Limb (tissue), 2 donors: ENCODE measurements around the gene PRIM1.
A peak's percentile ranks its signal among the peaks of the same experiment; 100 is the strongest.
"Not testable (repeated sequence)": the region's sequence is repeated elsewhere in the genome, so short reads cannot be mapped to it uniquely, and the experiment has no call there.

Source experiments
- DNase-seq, 2 donors: peaks; one replicate each; pipeline ENCODE4 v3.0.0-alpha.2; 2016; ENCODE audit errors: extremely low spot score in 2 of 2

PRIM1 gene

DNA sequence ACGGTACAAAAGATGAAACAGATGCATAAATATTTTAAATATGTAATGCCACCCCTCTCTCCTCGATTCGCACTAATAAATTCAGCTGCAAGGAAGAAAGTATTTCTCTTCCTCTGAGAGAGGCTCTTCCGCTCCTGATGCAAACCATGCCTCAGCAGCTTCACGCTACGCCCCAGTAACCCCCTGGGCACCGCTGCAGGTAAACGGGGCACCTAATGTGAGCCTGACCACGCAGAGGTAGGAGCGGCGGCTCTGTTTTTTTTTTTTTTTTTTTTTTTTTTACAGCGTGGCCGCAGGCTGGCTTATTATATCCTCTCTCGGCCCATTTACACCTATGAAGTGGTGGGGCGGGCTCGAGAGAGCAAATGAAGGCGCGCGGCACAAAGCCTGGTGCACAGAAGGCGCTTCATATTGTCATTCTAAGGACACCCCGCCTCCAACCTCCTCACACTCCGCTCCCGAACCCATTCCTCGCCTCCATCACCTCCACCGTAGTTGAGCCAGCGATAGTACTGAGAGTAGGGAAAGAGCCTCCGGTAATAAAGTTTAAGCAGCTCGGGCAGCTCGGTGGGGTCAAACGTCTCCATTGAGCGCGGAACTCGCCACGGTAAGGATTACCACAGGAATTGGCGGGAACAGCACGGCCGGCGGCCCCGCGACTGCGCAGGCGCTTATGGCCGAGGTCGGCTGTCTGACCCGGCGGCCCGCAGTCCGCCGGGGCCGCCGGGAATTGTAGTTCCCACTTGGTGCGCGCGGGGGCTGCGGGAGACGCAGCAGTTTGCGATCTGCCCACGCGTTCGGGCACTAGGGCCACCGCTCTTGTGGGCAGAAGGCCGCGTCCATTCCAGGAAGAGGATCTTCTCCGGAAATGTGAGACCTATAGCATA, at the start of gene PRIM1:
Gene PRIM1 (minus strand): TSS at position 612 of the 887 bp plus-strand sequence. CDS start 25 bp downstream, at position 587.
- DNase-seq = peak; percentile 89 to 90

DNA sequence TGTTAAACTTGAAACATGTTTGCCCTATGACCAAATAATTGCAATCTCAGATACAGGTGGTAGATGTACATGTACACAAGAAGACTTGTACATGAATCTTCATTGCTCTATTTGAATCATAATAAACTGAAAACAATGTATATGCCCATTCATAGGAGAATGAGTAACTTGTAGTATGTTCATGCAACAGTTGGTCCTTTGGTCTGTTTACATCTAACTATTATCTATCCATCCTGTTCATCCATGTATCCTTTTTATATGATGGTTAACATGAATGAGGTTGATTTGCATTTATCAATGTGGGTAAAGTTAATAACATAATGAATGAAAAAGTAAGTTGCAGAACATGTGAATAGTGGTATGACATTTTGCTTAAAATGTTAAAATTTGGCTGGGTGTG, 48.1 kb upstream of the PRIM1 start:
- no peak for DNase-seq

DNA sequence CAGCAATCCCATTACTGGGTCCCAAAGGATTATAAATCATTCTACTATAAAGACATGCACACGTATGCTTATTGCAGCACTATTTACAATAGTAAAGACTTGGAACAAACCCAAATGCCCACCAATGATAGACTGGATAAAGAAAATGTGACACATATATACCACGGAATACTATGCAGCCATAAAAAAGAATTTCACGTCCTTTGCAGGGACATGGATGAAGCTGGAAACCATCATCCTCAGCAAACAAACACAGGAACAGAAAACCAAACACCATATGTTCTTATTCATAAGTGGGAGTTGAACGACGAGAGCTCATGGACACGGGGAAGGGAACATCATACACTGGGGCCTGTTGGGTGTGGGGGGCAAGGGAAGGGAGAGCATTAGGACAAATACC, 47.2 kb upstream of the PRIM1 start:
- DNase-seq = not testable (repeated sequence)

DNA sequence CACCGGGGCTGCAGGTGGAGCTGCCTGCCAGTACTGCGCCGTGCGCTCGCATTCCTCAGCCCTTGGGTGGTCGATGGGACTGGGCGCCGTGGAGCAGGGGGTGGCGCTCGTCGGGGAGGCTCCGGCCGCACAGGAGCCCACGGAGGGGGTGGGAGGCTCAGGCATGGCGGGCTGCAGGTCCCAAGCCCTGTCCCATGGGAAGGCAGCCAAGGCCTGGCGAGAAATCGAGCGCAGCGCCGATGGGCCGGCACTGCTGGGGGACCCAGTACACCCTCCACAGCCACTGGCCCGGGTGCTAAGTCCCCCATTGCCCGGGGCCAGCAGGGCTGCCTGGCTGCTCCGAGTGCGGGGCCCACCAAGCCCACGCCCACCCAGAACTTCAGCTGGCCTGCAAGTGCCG, 43.7 kb upstream of the PRIM1 start:
- DNase-seq = not testable (repeated sequence)

DNA sequence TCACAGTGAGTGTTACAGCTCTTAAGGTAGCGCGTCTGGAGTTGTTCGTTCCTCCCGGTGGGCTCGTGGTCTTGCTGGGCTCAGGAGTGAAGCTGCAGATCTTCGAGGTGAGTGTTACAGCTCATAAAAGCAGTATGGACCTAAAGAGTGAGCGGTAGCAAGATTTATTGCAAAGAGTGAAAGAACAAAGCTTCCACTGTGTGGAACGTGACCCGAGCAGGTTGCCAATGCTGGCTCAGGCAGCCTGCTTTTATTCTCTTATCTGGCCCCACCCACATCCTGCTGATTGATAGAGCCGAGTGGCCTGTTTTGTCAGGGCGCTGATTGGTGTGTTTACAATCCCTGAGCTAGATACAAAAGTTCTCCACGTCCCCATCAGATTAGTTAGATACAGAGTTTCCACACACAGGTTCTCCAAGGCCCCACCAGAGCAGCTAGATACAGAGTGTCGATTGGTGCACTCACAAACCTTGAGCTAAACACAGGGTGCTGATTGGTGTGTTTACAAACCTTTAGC, 43.0 kb upstream of the PRIM1 start:
- DNase-seq = not testable (repeated sequence)

DNA sequence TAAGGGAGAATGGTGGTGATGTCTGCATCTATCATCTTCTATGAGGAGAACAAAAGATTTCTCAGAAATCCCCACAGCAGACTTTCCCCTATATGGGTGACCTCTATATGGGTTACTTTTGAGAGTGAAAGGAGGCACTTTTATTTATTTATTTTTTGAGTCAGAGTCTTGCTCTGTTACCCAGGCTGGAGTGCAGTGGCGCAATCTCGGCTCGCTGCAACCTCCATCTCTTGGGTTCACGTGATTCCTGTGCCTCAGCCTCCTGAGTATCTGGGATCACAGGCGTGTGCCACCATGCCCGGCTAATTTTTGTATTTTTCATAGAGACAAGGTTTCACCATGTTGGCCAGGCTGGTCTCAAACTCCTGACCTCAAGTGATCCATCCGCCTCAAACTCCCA, 41.0 kb upstream of the PRIM1 start:
- DNase-seq = not testable (repeated sequence)

DNA sequence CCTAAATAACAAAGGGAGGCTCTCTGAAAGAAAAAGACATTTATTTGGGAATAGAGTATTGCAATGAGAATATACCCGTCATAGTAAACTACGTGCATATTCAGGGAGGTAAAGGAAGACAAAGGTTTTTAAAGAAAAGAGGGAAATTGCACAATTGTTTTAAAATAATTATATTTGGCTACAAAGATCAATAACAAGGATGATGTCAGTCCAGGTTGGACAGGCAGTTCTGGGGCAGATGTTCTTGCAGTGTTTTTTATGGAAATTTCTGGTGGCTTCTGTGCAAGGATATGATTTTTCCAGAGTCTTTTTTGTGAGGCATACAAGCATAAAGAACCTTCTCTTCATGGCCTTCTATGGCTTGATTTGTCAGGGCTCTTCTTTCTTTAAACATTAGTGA, 40.6 kb upstream of the PRIM1 start:
- no peak for DNase-seq

DNA sequence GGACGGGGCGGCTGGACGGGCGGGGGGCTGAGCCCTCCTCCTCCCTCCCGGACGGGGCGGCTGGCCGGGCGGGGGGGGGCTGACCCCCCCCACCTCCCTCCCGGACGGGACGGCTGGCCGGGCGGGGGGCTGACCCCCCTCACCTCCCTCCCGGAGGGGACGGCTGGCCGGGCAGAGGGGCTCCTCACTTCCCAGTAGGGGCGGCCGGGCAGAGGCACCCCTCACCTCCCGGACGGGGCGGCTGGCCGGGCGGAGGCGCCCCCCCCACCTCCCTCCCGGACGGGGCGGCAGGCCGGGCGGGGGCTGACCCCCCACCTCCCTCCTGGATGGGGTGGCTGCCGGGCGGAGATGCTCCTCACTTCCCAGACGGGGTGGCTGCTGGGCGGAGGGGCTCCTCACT, 37.3 kb upstream of the PRIM1 start:
- DNase-seq = not testable (repeated sequence)

DNA sequence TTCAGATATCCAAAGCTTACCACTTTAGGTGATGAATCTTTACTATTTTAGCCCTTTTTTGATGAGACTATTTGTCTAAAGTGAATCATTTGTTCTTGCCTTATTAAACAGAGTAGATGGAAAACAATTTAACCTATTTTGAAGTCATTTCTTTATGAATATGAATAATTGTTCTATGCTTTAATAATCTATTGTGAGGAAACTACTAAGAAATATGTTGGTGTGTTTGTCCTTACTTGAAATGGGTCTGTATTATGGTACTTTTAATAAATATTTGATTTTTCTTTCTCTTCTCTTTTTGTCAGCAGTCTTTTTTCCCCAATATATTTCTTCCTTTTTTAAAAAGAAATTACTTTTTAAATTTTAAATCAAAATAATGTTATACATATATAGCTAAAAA, 35.4 kb upstream of the PRIM1 start:
- DNase-seq = no peak

DNA sequence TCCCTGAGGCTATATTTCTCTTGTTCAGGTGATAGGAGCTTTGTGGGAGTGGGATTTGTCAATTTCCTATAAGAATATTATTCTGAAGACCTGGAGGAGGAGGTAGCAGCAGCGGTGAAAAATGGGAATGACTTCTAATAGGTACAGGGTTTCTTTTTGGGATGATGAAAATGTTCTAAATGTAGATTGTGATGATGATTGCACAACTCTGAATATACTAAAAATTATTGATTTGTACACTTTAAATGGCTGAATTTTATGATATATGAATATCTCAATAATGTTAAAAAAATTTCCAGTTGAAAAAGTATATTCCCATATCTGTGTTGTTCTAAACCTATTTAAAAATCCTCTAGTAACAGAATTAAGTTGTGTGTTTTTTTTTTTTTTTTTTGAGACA, 33.8 kb upstream of the PRIM1 start:
- DNase-seq = no peak

DNA sequence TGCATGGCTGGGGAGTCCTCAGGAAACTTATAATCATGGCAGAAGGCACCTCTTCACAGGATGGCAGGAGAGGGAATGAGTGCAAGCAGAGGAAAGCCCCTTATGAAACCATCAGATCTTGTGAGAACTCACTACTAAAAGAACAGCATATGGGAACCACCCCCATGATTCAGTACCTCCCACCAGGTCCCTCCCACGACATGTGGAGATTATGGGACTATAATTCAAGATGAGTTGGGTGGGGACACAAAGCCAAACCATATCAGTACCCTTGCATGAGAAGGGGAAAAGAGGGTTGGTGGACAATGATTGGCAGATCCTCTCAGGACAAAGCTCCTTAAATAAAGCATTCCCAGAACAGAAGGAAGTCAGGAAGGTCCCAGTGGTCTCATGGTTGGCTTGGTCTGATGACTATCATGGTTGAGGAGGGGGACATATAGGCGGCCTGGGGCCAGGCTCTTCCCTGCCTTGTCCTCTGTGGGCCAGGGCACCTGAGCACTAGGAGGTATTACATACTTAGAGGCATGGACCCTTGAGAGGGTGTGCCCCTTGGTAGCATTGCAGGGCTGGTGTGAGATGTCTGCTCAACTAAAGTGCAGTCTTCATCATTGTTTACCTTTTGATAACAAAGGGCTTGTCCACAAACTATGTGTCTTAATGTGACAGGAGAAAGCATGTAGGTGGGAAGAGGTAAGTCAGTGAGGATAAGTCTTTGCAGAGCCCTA, 33.2 kb upstream of the PRIM1 start:
- no peak for DNase-seq

DNA sequence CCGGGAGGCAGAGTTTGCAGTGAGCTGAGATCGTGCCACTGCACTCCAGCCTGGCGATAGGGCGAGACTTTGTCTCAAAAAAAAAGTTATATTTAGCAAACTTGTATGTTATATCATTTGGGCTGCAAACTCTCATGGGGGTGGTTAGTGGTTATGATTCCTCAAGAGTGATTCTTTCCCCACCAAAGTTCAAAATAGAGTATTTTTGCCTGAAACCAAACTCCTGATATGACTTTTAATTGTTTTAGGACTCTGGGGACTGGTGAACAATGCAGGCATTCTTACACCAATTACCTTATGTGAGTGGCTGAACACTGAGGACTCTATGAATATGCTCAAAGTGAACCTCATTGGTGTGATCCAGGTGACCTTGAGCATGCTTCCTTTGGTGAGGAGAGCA, 29.6 kb upstream of the PRIM1 start:
- no peak for DNase-seq

DNA sequence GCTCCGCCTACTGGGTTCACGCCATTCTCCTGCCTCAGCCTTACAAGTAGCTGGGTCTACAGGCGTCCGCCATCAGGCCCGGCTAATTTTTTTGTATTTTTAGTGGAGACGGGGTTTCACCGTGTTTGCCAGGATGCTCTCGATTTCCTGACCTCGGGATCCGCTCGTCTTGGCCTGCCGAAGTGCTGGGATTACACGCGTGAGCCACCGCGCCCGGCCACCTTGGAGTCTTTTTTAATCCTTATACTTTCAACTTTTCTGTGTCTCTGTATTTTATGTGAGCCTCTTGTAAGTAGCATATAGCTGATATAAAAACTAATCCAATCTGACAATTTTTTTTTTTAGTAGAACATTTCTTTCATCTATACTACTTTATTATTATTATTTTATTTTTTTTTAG, 26.6 kb upstream of the PRIM1 start:
- DNase-seq = no peak

DNA sequence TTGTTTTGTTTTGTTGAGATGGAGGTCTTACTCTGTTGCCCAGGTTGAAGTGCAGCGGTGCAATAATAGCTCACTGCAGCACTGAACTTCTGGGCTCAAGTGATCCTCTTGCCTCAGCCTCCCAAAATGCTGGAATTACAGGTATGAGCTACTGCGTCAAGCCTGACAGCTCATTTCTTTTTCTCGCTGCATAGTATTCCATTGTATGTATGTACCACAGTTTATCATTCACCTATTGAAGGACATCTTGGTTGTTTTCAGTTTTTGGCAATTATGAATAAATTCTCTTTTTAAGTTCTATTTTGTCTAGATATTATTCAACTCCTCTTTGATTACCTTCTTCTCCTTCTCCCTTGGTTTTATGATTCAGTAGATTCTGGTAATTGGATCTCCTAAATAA, 24.5 kb upstream of the PRIM1 start:
- DNase-seq = no peak

DNA sequence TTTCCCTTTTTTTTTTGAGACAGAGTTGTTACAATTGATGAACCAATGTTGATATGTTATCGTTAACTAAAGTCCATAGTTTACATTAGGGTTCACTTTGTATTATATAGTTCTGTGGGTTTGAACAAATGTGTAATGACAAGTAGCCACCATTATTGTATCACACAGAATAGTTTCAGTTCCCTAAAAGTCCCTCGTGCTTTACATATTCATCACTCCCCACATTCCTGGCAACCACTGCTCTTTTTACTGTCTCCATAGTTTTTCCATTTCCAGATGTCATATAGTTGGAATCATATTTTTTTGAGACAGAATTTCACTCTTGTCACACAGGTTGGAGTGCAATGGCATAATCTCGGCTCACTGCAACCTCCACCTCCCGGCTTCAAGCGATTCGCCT, 23.5 kb upstream of the PRIM1 start:
- DNase-seq = no peak

DNA sequence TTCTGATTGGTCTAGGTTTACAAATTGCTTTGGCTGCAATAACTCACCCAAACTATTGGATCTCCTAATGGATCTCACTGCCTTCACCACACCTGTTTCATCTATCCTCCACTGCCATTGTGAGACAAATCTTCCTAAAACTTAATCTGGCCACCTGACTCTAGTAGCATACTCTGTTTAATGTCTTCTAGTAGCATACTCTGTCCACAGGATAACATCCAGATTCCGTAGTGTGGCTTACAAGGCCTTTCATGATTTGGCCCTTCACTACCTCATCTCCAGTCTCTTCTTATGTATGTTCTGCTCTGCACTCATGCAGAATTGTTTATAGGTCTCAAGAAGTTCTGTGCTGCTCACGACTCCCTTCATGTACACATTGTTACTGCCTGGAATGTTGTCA, 21.0 kb upstream of the PRIM1 start:
- DNase-seq = no peak

DNA sequence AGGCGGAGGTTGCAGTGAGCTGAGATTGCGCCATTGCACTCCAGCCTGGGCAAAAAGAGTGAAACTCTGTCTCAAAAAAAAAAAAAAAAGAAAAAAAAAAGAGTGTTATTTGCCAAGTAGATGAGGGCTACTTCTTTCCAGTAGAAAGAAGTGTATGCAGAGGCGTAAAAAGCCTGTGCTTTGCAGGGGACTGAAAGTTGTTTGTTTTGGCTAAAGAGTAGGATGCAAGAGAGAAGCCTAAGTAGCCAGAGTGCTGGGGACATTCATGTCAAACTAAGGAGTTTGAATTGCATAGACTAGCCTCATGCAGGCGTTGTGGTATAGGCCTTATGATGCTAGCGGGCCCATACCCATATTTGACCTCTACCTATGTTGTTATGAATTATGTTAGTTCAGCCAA, 20.5 kb upstream of the PRIM1 start:
- DNase-seq = no peak

DNA sequence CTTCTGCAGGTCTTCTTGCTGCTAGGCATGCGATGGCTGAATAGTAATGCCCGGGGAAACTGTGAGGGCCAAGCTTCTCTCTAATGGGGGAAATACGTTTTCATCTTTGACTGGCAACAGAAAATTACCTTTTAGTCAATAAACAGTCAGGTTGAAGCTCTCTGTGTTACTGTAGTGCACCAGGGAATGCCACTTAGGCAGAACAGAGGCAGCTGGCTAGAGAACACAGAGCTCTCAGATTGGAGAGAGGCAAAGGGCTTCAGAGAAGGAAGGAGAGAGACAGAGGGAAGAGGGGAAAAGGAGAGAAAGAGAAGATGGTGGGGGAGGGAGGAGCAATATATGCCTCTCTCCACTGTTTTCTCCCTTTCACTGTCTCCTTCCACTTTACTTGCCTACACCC, 17.7 kb upstream of the PRIM1 start:
- no peak for DNase-seq

DNA sequence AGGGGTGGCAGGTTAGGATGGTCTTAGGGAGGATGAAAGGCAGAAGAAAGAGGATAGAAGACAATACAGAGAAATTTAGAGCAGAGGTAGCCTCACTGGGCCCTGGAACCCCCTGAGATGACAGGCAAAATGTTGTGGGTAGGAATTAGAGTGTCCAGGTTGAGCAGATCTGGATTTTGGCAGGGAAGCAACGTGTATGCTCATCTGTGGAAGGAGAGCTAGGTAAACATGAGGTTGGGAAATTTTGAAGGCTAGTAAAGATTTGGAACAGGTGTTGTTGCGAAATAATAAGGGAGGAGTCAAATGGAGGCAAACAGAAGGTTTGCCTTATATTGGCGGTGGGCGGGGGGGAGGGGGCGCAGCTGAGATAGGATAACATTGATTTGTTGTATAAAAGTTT, 16.3 kb upstream of the PRIM1 start:
- DNase-seq = no peak

DNA sequence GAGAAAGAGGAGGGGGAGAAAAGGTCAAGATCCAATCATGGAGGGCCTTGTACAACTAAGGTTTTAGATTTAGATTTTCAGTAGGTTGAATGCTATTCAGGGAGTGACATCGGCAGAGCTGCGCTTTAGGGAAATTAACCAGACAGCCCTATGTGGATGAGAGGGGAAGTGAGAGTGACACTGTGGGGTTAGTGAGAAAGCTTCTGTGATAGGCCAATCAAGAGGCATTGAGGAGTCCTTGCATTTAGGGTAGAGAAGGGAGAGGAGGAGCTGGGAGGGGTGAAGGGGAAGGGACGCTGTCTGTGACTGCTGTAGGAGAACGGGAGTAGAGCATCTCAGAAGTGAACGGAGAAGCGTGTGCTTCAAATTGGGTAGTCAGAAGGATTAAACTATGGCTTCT, 14.4 kb upstream of the PRIM1 start:
- no peak for DNase-seq

DNA sequence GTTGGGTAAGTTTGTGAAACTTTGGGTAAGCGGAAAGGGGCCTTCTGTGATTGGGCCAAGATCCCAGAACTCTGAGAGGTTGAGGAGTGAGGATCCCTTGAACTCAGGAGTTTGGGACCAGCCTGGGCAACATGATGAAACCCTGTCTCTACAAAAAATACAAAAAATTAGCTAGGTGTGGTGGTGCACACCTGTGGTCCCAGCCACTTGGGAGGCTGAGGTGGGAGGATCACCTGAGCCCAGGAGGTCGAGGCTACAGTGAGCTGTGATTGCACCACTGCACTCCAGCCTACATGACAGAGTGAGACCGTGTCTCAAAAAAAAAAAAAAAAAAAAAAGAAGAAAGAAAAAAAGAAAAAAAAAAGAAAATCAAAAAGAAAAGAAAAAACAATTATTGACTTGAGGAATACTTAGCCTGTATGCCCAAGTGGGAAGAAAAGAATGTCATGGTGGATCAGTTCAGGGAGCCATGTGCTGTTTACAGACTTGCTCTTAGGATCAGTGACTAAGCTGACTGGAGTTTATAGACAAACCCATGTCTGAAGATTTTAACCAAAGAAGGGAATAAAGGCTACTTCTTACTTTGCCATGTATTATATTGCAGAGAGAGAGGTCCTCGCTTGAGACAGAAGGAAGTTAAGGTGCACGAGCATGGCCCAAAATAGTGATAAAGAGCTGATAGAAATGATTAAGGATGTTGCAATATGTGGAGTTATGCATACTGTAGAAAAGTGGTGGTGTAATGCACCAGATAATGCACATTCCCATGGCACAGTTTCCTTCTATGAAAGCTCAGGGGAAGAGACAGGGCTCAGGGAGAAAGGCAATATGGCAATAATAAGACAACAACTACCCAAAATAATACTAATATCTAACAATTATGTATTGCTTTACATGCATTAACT, 11.9 kb upstream of the PRIM1 start:
- DNase-seq = no peak

DNA sequence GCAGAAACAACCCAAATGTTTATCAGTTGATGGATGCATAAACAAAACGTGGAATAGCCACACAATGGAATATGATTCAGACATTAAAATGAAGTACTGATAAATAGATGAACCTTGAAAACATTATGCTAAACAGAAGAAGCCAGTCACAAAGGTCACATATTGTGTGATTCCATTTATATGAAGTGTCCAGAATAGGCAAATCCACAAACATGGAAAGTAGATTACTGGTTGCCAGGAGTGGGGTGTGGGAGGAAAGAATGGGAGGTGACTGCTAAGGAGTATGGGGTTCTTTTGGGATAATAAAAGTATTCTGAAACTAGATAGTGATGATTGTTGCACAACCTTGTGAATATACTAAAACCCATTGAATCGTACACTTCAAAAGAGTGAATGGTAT, 9.7 kb upstream of the PRIM1 start:
- no peak for DNase-seq
